Measurements from ENCODE around the gene PLEKHA3.
A peak's percentile ranks its signal among the peaks of the same experiment; 100 is the strongest.

PLEKHA3 gene

DNA sequence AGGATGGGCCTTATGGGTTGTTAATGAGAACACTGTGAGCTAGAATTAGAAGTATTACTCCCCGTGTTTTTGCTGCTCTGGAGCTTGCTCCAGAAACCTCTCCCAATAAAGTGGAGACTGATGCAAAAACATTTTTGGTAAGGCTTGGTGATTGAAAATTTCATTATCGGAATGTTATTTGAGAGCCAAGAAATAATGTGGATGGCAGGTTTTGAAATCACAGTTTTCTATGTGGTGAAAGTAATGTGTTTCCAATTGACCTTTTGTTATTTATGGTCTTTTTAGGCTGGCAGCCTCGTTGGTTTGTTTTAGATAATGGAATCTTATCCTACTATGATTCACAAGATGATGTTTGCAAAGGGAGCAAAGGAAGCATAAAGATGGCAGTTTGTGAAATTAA is 5.1 kb downstream of the PLEKHA3 start:
- Histone ChIP-seq H4K91ac (ENCODE audit: low read length) (no peak overlapping the region), H2BK12ac (ENCODE audit: low read length in 2 of 2) (no peak overlapping the region), H3K79me1 (replicated peaks; ENCODE audit: low read length, poor library complexity, severe bottlenecking) (peaks cover 20% of the 10 kb centered on the region), H3K9me3 (ENCODE audit: control insufficient read depth, low read length) (no peaks in the 10 kb centered on the region), H2AK5ac (ENCODE audit: low read length, severe bottlenecking) (no peak overlapping the region), H3K27me3 (ENCODE audit: control insufficient read depth in 1 of 2, insufficient read depth in 1 of 2, low read length in 2 of 2) (no peaks in the 10 kb centered on the region), H3K9ac (ENCODE audit: low read length) (no peak overlapping the region), H3K4me2 (ENCODE audit: low read length, poor library complexity, severe bottlenecking) (no peak overlapping the region), H2BK15ac (ENCODE audit: low read depth, poor library complexity, severe bottlenecking) (no peak overlapping the region), H3K23ac (ENCODE audit: low read length in 2 of 2) (no peak overlapping the region), H4K8ac (ENCODE audit: low read length) (no peak overlapping the region), H3K14ac (ENCODE audit: low read length in 2 of 2) (no peak overlapping the region), H3K27ac (ENCODE audit: low read length, poor library complexity, severe bottlenecking) (no peak overlapping the region), H2AFZ (ENCODE audit: low read depth, low read length) (no peak overlapping the region), H2BK120ac (ENCODE audit: low read depth, low read length) (no peak overlapping the region), H3K18ac (ENCODE audit: low read depth in 1 of 2, low read length in 2 of 2) (no peak overlapping the region), H3K36me3 (ENCODE audit: control insufficient read depth in 1 of 2, insufficient read depth in 2 of 2, low read depth in 1 of 2, low read length in 2 of 2) (peaks cover 0 to 30% of the 10 kb centered on the region in 2 experiments), H3K4me3 (ENCODE audit: insufficient read depth in 1 of 2, low read depth in 1 of 2, low read length in 2 of 2) (peak overlapping the region in 1 of 2 experiments; percentile 57), H3K4ac (ENCODE audit: low read depth in 1 of 2, low read length in 2 of 2) (no peak overlapping the region), H2BK5ac (ENCODE audit: low read depth, low read length, poor library complexity, severe bottlenecking) (no peak overlapping the region), H3K4me1 (ENCODE audit: control insufficient read depth, insufficient read depth, low read depth, low read length) (peaks cover 4% of the 10 kb centered on the region)
- no peak for DNase-seq
- WGBS, result 84% methylated on average over 3 of the region's 3 CpGs

DNA sequence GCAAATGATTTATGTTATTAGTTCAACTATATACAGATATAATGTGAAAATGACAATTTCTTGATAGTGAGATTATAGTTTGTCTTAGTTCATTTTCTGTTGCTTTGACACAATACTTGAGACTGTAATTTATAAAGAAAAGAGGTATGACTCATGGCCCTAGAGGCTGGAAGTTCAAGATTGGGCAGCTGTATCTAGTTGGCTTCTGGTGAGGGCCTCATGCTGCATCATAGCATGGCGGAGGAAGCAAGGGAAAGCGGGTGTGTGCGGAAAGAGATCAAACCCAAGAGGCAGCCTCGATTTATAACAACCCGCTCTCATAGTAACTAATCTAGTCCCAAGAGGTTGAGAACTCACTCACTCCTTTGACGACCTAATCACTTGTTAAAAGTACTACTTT is 11.4 kb downstream of the PLEKHA3 start:
- H3K79me1 ChIP-seq (replicated peaks; ENCODE audit: low read length, poor library complexity, severe bottlenecking), result peaks cover 15% of the 10 kb centered on the region
- no peak overlapping the region for H2BK12ac ChIP-seq (ENCODE audit: low read length in 2 of 2)
- H4K91ac ChIP-seq (ENCODE audit: low read length), result no peak overlapping the region
- H3K9me3 ChIP-seq (ENCODE audit: control insufficient read depth, low read length), result no peaks in the 10 kb centered on the region
- H2BK15ac ChIP-seq (ENCODE audit: low read depth, poor library complexity, severe bottlenecking), result no peak overlapping the region
- H3K18ac ChIP-seq (ENCODE audit: low read depth in 1 of 2, low read length in 2 of 2), result no peak overlapping the region
- no peak overlapping the region for H3K4ac ChIP-seq (ENCODE audit: low read depth in 1 of 2, low read length in 2 of 2)
- 97% methylated on average over 6 of the region's 6 CpGs for WGBS
- H3K27ac ChIP-seq (ENCODE audit: low read length, poor library complexity, severe bottlenecking), result no peak overlapping the region
- H2BK5ac ChIP-seq (ENCODE audit: low read depth, low read length, poor library complexity, severe bottlenecking), result no peak overlapping the region
- no peak overlapping the region for H2BK120ac ChIP-seq (ENCODE audit: low read depth, low read length)
- no peak overlapping the region for H3K4me3 ChIP-seq (ENCODE audit: insufficient read depth in 1 of 2, low read depth in 1 of 2, low read length in 2 of 2)
- no peaks in the 10 kb centered on the region for H3K4me1 ChIP-seq (ENCODE audit: control insufficient read depth, insufficient read depth, low read depth, low read length)
- no peak overlapping the region for H3K9ac ChIP-seq (ENCODE audit: low read length)
- no peak overlapping the region for H2AK5ac ChIP-seq (ENCODE audit: low read length, severe bottlenecking)
- peaks cover 10 to 78% of the 10 kb centered on the region in 2 experiments for H3K36me3 ChIP-seq (ENCODE audit: control insufficient read depth in 1 of 2, insufficient read depth in 2 of 2, low read depth in 1 of 2, low read length in 2 of 2)
- no peak overlapping the region for H2AFZ ChIP-seq (ENCODE audit: low read depth, low read length)
- no peak overlapping the region for H3K23ac ChIP-seq (ENCODE audit: low read length in 2 of 2)
- no peak for DNase-seq
- H3K4me2 ChIP-seq (ENCODE audit: low read length, poor library complexity, severe bottlenecking), result no peak overlapping the region
- H3K27me3 ChIP-seq (ENCODE audit: control insufficient read depth in 1 of 2, insufficient read depth in 1 of 2, low read length in 2 of 2), result no peaks in the 10 kb centered on the region
- H4K8ac ChIP-seq (ENCODE audit: low read length), result no peak overlapping the region
- no peak overlapping the region for H3K14ac ChIP-seq (ENCODE audit: low read length in 2 of 2)

DNA sequence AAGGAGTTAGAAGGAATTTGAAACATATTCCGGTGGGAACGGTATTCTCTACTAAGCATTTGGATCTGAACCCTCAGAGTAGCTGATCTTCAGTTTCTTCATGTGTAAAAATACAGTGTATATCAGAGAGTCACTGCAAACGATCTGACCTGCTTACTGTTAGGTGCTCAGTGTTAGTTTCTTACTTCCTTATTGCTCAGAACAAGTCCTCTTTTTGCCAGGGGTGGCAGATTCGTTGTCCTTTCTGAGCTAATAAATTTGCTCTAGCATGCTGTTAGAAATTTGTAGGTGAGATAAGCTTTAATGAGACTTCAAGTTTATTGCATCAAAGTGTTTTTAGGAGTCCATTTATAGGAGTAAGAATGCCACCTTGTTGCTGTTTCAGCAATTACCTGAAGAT is 15.8 kb downstream of the PLEKHA3 start:
- H2BK12ac ChIP-seq (ENCODE audit: low read length in 2 of 2), result no peak overlapping the region
- H3K27me3 ChIP-seq (ENCODE audit: control insufficient read depth in 1 of 2, insufficient read depth in 1 of 2, low read length in 2 of 2), result no peaks in the 10 kb centered on the region
- H3K9me3 ChIP-seq (ENCODE audit: control insufficient read depth, low read length), result no peaks in the 10 kb centered on the region
- H3K79me1 ChIP-seq (replicated peaks; ENCODE audit: low read length, poor library complexity, severe bottlenecking), result peaks cover 11% of the 10 kb centered on the region
- H2BK5ac ChIP-seq (ENCODE audit: low read depth, low read length, poor library complexity, severe bottlenecking), result no peak overlapping the region
- H3K14ac ChIP-seq (ENCODE audit: low read length in 2 of 2), result no peak overlapping the region
- no peak overlapping the region for H3K4me3 ChIP-seq (ENCODE audit: insufficient read depth in 1 of 2, low read depth in 1 of 2, low read length in 2 of 2)
- no peak overlapping the region for H3K23ac ChIP-seq (ENCODE audit: low read length in 2 of 2)
- H2AK5ac ChIP-seq (ENCODE audit: low read length, severe bottlenecking), result no peak overlapping the region
- no peak overlapping the region for H3K4me2 ChIP-seq (ENCODE audit: low read length, poor library complexity, severe bottlenecking)
- H3K36me3 ChIP-seq (ENCODE audit: control insufficient read depth in 1 of 2, insufficient read depth in 2 of 2, low read depth in 1 of 2, low read length in 2 of 2), result peaks cover 13 to 95% of the 10 kb centered on the region in 2 experiments
- no peak overlapping the region for H3K9ac ChIP-seq (ENCODE audit: low read length)
- H2BK15ac ChIP-seq (ENCODE audit: low read depth, poor library complexity, severe bottlenecking), result no peak overlapping the region
- no peak for DNase-seq
- no peak overlapping the region for H3K18ac ChIP-seq (ENCODE audit: low read depth in 1 of 2, low read length in 2 of 2)
- H4K91ac ChIP-seq (ENCODE audit: low read length), result no peak overlapping the region
- H3K4me1 ChIP-seq (ENCODE audit: control insufficient read depth, insufficient read depth, low read depth, low read length), result no peaks in the 10 kb centered on the region
- H4K8ac ChIP-seq (ENCODE audit: low read length), result no peak overlapping the region
- no peak overlapping the region for H2BK120ac ChIP-seq (ENCODE audit: low read depth, low read length)
- 98% methylated on average over 4 of the region's 4 CpGs for WGBS
- H3K27ac ChIP-seq (ENCODE audit: low read length, poor library complexity, severe bottlenecking), result no peak overlapping the region
- no peak overlapping the region for H2AFZ ChIP-seq (ENCODE audit: low read depth, low read length)
- H3K4ac ChIP-seq (ENCODE audit: low read depth in 1 of 2, low read length in 2 of 2), result no peak overlapping the region

DNA sequence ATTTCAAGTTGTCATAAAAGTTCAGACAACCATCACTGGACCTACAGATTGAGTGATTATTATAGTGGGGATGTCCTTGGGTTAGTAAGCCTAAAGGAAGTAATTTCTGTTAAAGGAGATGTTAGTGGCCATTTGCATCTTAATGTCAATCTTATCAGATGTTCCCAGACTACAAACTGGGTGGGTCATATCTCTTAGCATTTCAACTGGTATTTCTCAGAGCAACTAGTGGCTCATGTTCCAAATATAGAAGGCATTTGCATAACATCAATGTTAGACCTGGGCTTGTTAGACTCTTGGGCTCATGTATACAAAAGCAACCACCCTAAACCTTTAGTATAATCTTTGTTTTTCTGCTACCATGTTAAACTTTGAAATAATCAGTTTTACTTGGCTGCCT is 17.9 kb downstream of the PLEKHA3 start:
- Histone ChIP-seq H3K23ac (ENCODE audit: low read length in 2 of 2) (no peak overlapping the region), H2AFZ (ENCODE audit: low read depth, low read length) (no peak overlapping the region), H3K4ac (ENCODE audit: low read depth in 1 of 2, low read length in 2 of 2) (no peak overlapping the region), H2BK120ac (ENCODE audit: low read depth, low read length) (no peak overlapping the region), H3K79me1 (replicated peaks; ENCODE audit: low read length, poor library complexity, severe bottlenecking) (peaks cover 7% of the 10 kb centered on the region), H4K91ac (ENCODE audit: low read length) (no peak overlapping the region), H2BK12ac (ENCODE audit: low read length in 2 of 2) (no peak overlapping the region), H4K8ac (ENCODE audit: low read length) (no peak overlapping the region), H3K36me3 (ENCODE audit: control insufficient read depth in 1 of 2, insufficient read depth in 2 of 2, low read depth in 1 of 2, low read length in 2 of 2) (peaks cover 13 to 97% of the 10 kb centered on the region in 2 experiments), H3K18ac (ENCODE audit: low read depth in 1 of 2, low read length in 2 of 2) (no peak overlapping the region), H2BK5ac (ENCODE audit: low read depth, low read length, poor library complexity, severe bottlenecking) (no peak overlapping the region), H3K27me3 (ENCODE audit: control insufficient read depth in 1 of 2, insufficient read depth in 1 of 2, low read length in 2 of 2) (no peaks in the 10 kb centered on the region), H2BK15ac (ENCODE audit: low read depth, poor library complexity, severe bottlenecking) (no peak overlapping the region), H3K9ac (ENCODE audit: low read length) (no peak overlapping the region), H2AK5ac (ENCODE audit: low read length, severe bottlenecking) (no peak overlapping the region), H3K27ac (ENCODE audit: low read length, poor library complexity, severe bottlenecking) (no peak overlapping the region), H3K4me2 (ENCODE audit: low read length, poor library complexity, severe bottlenecking) (no peak overlapping the region), H3K4me1 (ENCODE audit: control insufficient read depth, insufficient read depth, low read depth, low read length) (no peaks in the 10 kb centered on the region), H3K9me3 (ENCODE audit: control insufficient read depth, low read length) (no peaks in the 10 kb centered on the region), H3K4me3 (ENCODE audit: insufficient read depth in 1 of 2, low read depth in 1 of 2, low read length in 2 of 2) (no peak overlapping the region), H3K14ac (ENCODE audit: low read length in 2 of 2) (no peak overlapping the region)
- peak; percentile 10 for DNase-seq
